Measurements from ENCODE around the gene FZD10. TPM values are rescaled to one million over a fixed set of nuclear protein-coding genes. Genes with fewer than 3 reads are reported as not detected.

Gene FZD10
- total and polyA plus RNA-seq, 2 donors, result 0.37 to 0.57 TPM

GRCh38 chr12:130128790-130129735 lies 33.2 kb upstream of the FZD10 start:
- peaks cover 0 to 5% of the 10 kb centered on the region in 2 donors for H3K4me1 ChIP-seq (ENCODE audit: control insufficient read depth in 2 of 2, insufficient read depth in 2 of 2, low read length in 2 of 2)

DNA sequence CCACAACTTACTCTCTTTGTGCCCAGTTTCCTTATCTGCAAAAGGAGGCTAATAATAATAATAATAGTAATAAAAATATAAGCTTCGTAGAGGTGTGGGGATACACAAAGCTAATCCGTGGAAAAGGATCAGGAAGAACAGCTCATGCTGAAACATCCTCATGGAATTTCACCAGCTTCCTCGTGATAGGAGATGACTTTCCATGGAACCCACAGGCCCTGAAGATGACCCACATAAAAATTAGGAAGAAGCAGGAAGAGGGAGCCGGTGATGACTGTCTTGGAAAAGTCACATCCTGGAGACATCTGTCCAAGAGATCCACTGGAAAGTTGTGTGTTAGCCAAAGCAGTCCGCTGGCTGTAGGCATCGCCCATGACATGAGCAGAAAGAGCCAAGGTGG lies 31.9 kb upstream of the FZD10 start:
- Histone ChIP-seq H3K4me3 (ENCODE audit: low read length in 2 of 2) (no peak overlapping the region), H3K4me1 (ENCODE audit: control insufficient read depth in 2 of 2, insufficient read depth in 2 of 2, low read length in 2 of 2) (peaks cover 0 to 5% of the 10 kb centered on the region in 2 donors), H3K9me3 (ENCODE audit: control insufficient read depth in 2 of 2, insufficient read depth in 1 of 2, low read length in 1 of 2) (no peaks in the 10 kb centered on the region), H3K27ac (ENCODE audit: low read depth in 1 of 2, low read length in 1 of 2) (no peak overlapping the region), H3K36me3 (ENCODE audit: control insufficient read depth in 2 of 2, insufficient read depth in 2 of 2, low read length in 1 of 2) (no peaks in the 10 kb centered on the region), H3K27me3 (ENCODE audit: control insufficient read depth in 2 of 2, insufficient read depth in 1 of 2, low read length in 1 of 2) (no peaks in the 10 kb centered on the region)
- 85% methylated on average over 6 of the region's 6 CpGs for WGBS
- DNase-seq (ENCODE audit: low read depth in 6 of 9, low spot score in 9 of 9), result no peak

More at GRCh38 chr12:130128790-130129735, 33.2 kb upstream of the FZD10 start:
- H3K4me3 ChIP-seq (ENCODE audit: low read length in 2 of 2), result no peak overlapping the region
- no peak for DNase-seq (ENCODE audit: low read depth in 6 of 9, low spot score in 9 of 9)
- 89% methylated on average over 15 of the region's 15 CpGs for WGBS
- H3K36me3 ChIP-seq (ENCODE audit: control insufficient read depth in 2 of 2, insufficient read depth in 2 of 2, low read length in 1 of 2), result no peaks in the 10 kb centered on the region
- H3K27ac ChIP-seq (ENCODE audit: low read depth in 1 of 2, low read length in 1 of 2), result no peak overlapping the region
- H3K9me3 ChIP-seq (ENCODE audit: control insufficient read depth in 2 of 2, insufficient read depth in 1 of 2, low read length in 1 of 2), result no peaks in the 10 kb centered on the region
- H3K27me3 ChIP-seq (ENCODE audit: control insufficient read depth in 2 of 2, insufficient read depth in 1 of 2, low read length in 1 of 2), result no peaks in the 10 kb centered on the region

DNA sequence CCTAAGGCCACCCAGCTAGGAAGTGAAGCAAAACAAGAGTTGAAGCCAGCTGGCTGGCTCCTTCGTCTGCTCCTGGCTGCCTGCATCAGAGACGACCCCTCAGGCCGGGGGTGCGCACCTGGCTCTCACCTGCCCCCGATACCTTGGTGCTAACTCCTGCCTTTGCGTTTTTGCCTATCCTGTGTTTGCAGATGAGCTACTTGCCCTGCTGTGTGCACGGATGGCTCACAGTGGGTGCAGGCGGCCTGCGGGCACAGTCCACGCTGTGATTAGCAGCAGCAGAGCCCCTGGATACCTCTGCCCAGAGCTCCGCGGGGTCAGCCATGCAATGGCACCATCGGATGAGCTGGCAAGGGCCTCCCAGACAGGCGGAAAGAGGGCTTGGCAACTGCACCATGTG lies 31.2 kb upstream of the FZD10 start:
- H3K36me3 ChIP-seq (ENCODE audit: control insufficient read depth in 2 of 2, insufficient read depth in 2 of 2, low read length in 1 of 2), result no peaks in the 10 kb centered on the region
- no peak overlapping the region for H3K27ac ChIP-seq (ENCODE audit: low read depth in 1 of 2, low read length in 1 of 2)
- H3K4me1 ChIP-seq (ENCODE audit: control insufficient read depth in 2 of 2, insufficient read depth in 2 of 2, low read length in 2 of 2), result peaks cover 0 to 5% of the 10 kb centered on the region in 2 donors
- WGBS, result 74% methylated on average over 14 of the region's 14 CpGs
- no peak for DNase-seq (ENCODE audit: low read depth in 6 of 9, low spot score in 9 of 9)
- no peaks in the 10 kb centered on the region for H3K9me3 ChIP-seq (ENCODE audit: control insufficient read depth in 2 of 2, insufficient read depth in 1 of 2, low read length in 1 of 2)
- no peak overlapping the region for H3K4me3 ChIP-seq (ENCODE audit: low read length in 2 of 2)
- H3K27me3 ChIP-seq (ENCODE audit: control insufficient read depth in 2 of 2, insufficient read depth in 1 of 2, low read length in 1 of 2), result no peaks in the 10 kb centered on the region

DNA sequence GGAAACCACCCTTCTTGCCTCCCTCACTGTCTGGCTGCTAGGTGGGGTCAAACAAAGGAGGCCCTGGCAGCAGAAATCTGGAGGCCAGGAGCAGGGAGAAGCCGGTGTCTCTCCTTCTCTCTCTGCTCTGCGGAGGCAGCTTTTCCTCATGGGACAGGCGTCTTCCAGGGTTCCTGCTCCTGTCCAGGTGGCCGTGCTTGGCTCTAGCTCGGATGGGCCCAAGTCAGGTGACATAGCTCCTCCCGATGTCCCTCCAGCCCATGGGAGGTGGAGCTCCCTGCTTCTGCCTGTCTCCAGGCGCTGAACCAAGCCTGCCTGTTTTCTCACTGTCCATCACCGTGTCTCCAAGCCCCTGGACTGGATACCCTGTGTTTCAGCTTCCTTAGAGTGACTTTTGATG lies 30.5 kb upstream of the FZD10 start:
- Histone ChIP-seq H3K27ac (ENCODE audit: low read depth in 1 of 2, low read length in 1 of 2) (no peak overlapping the region), H3K9me3 (ENCODE audit: control insufficient read depth in 2 of 2, insufficient read depth in 1 of 2, low read length in 1 of 2) (no peaks in the 10 kb centered on the region)
- WGBS, result 71% methylated on average over 8 of the region's 8 CpGs

GRCh38 chr12:130132831-130133511 lies 29.3 kb upstream of the FZD10 start:
- H3K36me3 ChIP-seq (ENCODE audit: control insufficient read depth in 2 of 2, insufficient read depth in 2 of 2, low read length in 1 of 2), result no peaks in the 10 kb centered on the region
- no peak for DNase-seq (ENCODE audit: low read depth in 6 of 9, low spot score in 9 of 9)
- H3K4me3 ChIP-seq (ENCODE audit: low read length in 2 of 2), result no peak overlapping the region
- no peak overlapping the region for H3K27ac ChIP-seq (ENCODE audit: low read depth in 1 of 2, low read length in 1 of 2)
- peaks cover 0 to 7% of the 10 kb centered on the region in 2 donors for H3K4me1 ChIP-seq (ENCODE audit: control insufficient read depth in 2 of 2, insufficient read depth in 2 of 2, low read length in 2 of 2)
- WGBS, result 63% methylated on average over 14 of the region's 14 CpGs
- no peaks in the 10 kb centered on the region for H3K9me3 ChIP-seq (ENCODE audit: control insufficient read depth in 2 of 2, insufficient read depth in 1 of 2, low read length in 1 of 2)
- peaks cover 0 to 2% of the 10 kb centered on the region in 2 donors for H3K27me3 ChIP-seq (ENCODE audit: control insufficient read depth in 2 of 2, insufficient read depth in 1 of 2, low read length in 1 of 2)

More for the DNA sequence above, 30.5 kb upstream of the FZD10 start:
- peaks cover 0 to 7% of the 10 kb centered on the region in 2 donors for H3K4me1 ChIP-seq (ENCODE audit: control insufficient read depth in 2 of 2, insufficient read depth in 2 of 2, low read length in 2 of 2)
- DNase-seq (ENCODE audit: low read depth in 6 of 9, low spot score in 9 of 9), result no peak
- H3K36me3 ChIP-seq (ENCODE audit: control insufficient read depth in 2 of 2, insufficient read depth in 2 of 2, low read length in 1 of 2), result no peaks in the 10 kb centered on the region
- H3K27me3 ChIP-seq (ENCODE audit: control insufficient read depth in 2 of 2, insufficient read depth in 1 of 2, low read length in 1 of 2), result no peaks in the 10 kb centered on the region
- no peak overlapping the region for H3K4me3 ChIP-seq (ENCODE audit: low read length in 2 of 2)

GRCh38 chr12:130133851-130134562 lies 28.3 kb upstream of the FZD10 start:
- peaks cover 0 to 2% of the 10 kb centered on the region in 2 donors for H3K27me3 ChIP-seq (ENCODE audit: control insufficient read depth in 2 of 2, insufficient read depth in 1 of 2, low read length in 1 of 2)
- no peaks in the 10 kb centered on the region for H3K9me3 ChIP-seq (ENCODE audit: control insufficient read depth in 2 of 2, insufficient read depth in 1 of 2, low read length in 1 of 2)
- WGBS, result 72% methylated on average over 26 of the region's 26 CpGs
- no peak overlapping the region for H3K4me3 ChIP-seq (ENCODE audit: low read length in 2 of 2)
- no peaks in the 10 kb centered on the region for H3K36me3 ChIP-seq (ENCODE audit: control insufficient read depth in 2 of 2, insufficient read depth in 2 of 2, low read length in 1 of 2)
- H3K27ac ChIP-seq (ENCODE audit: low read depth in 1 of 2, low read length in 1 of 2), result no peak overlapping the region
- DNase-seq (ENCODE audit: low read depth in 6 of 9, low spot score in 9 of 9), result no peak
- H3K4me1 ChIP-seq (ENCODE audit: control insufficient read depth in 2 of 2, insufficient read depth in 2 of 2, low read length in 2 of 2), result peaks cover 0 to 2% of the 10 kb centered on the region in 2 donors

DNA sequence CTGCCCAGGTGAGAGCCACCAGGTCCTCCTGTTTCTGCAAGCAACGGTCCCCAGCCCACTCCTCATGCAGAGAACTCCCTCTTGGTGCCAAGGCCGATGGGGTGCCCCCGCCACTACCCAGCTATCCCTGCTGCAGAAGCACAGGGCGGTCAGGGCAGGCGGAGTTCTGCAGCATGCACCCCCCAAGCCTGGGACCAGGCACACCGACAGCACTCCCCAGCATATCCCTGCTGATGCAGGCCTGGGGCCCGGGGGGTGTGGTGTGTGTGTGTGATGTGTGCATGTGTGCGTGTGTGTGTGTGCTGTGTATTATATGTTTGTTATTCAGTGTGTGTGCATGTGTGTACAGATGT lies 27.7 kb upstream of the FZD10 start:
- DNase-seq (ENCODE audit: low read depth in 6 of 9, low spot score in 9 of 9), result no peak
- H3K4me1 ChIP-seq (ENCODE audit: control insufficient read depth in 2 of 2, insufficient read depth in 2 of 2, low read length in 2 of 2), result peaks cover 0 to 2% of the 10 kb centered on the region in 2 donors
- H3K4me3 ChIP-seq (ENCODE audit: low read length in 2 of 2), result no peak overlapping the region
- H3K36me3 ChIP-seq (ENCODE audit: control insufficient read depth in 2 of 2, insufficient read depth in 2 of 2, low read length in 1 of 2), result no peaks in the 10 kb centered on the region
- no peaks in the 10 kb centered on the region for H3K9me3 ChIP-seq (ENCODE audit: control insufficient read depth in 2 of 2, insufficient read depth in 1 of 2, low read length in 1 of 2)
- H3K27me3 ChIP-seq (ENCODE audit: control insufficient read depth in 2 of 2, insufficient read depth in 1 of 2, low read length in 1 of 2), result peaks cover 0 to 2% of the 10 kb centered on the region in 2 donors
- 82% methylated on average over 8 of the region's 8 CpGs for WGBS
- H3K27ac ChIP-seq (ENCODE audit: low read depth in 1 of 2, low read length in 1 of 2), result no peak overlapping the region

DNA sequence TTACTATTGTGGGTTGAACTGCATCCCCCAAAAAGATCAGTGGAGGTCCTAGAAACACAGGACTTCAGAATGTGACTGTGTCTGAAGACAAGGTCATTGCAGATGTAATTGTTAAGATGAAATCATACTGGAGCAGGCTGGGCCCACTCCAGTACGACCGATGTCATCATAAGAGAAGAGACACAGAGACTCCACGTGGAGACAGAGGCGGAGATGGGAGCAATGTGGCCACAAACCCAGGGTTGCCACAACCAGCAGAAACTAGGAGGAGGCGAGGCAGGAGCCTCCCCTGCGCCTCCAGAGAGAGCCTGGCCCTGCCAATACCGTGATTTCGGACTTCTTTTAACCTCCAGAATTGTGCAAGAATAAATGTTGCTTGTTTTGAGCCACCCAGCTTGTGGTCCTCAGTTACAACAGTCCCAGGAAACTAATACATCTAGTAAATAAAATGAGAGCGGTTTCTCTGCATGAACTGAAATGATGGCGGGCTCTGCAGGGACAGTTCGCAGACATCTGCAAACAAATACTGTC lies 25.7 kb upstream of the FZD10 start:
- no peak overlapping the region for H3K27ac ChIP-seq (ENCODE audit: low read depth in 1 of 2, low read length in 1 of 2)
- no peaks in the 10 kb centered on the region for H3K36me3 ChIP-seq (ENCODE audit: control insufficient read depth in 2 of 2, insufficient read depth in 2 of 2, low read length in 1 of 2)
- DNase-seq (ENCODE audit: low read depth in 6 of 9, low spot score in 9 of 9), result no peak
- H3K4me1 ChIP-seq (ENCODE audit: control insufficient read depth in 2 of 2, insufficient read depth in 2 of 2, low read length in 2 of 2), result peaks cover 0 to 2% of the 10 kb centered on the region in 2 donors
- no peaks in the 10 kb centered on the region for H3K9me3 ChIP-seq (ENCODE audit: control insufficient read depth in 2 of 2, insufficient read depth in 1 of 2, low read length in 1 of 2)
- WGBS, result 82% methylated on average over 11 of the region's 11 CpGs
- peaks cover 0 to 2% of the 10 kb centered on the region in 2 donors for H3K27me3 ChIP-seq (ENCODE audit: control insufficient read depth in 2 of 2, insufficient read depth in 1 of 2, low read length in 1 of 2)
- no peak overlapping the region for H3K4me3 ChIP-seq (ENCODE audit: low read length in 2 of 2)

Measured in thymus (tissue), 11 donors.